BJ (cell line): ENCODE measurements around the gene ENHO. TPM values are rescaled to one million over a fixed set of nuclear protein-coding genes. Genes with fewer than 3 reads are reported as not detected.
A peak's percentile ranks its signal among the peaks of the same experiment; 100 is the strongest.

ENCODE experiments used
- CTCF ChIA-PET: fragments of 350-600 bp; formaldehyde crosslinking; extraction: SDS; loops from one replicate; lab custom pipeline; 2021; ENCODE audit warnings: antibody characterized with exemption, inconsistent platforms; lab: Yijun Ruan, JAX
- POLR2A ChIA-PET: fragments of 300-600 bp; sonication (Branson Sonifier 250); formaldehyde crosslinking; extraction: SDS; loops from one replicate; lab custom pipeline; 2021; ENCODE audit warnings: antibody characterized with exemption; lab: Charles Lee
- DNase-seq: peaks from one replicate; pipeline ENCODE4 v3.0.0-alpha.2; 2011; ENCODE audit warnings: low read depth
- H3K27me3 ChIP-seq: 2 replicates; pipeline ENCODE4 v1.6.0; 2011; ENCODE audit warnings: low read length; ENCODE audit not compliant: control insufficient read depth, insufficient read depth
- H3K36me3 ChIP-seq: 2 replicates; pipeline ENCODE4 v1.5.1; 2011; ENCODE audit warnings: low read length; ENCODE audit not compliant: control insufficient read depth, insufficient read depth
- H3K4me3 ChIP-seq: 2 replicates; pipeline ENCODE4 v1.5.1; 2011; ENCODE audit warnings: low read depth, mild to moderate bottlenecking, control low read depth, low read length
- CTCF ChIP-seq: IDR thresholded peaks from 2 replicates; pipeline ENCODE4 v1.5.1; 2011; ENCODE audit warnings: low read depth, mild to moderate bottlenecking, control low read depth, inconsistent platforms, low read length, moderate library complexity; ENCODE audit not compliant: insufficient read depth
- polyA plus RNA-seq: library from polyadenylated mRNA; depleted of rRNA; stranded (reverse); fragments of >200 nt; gene quantifications from 2 replicates; pipeline ENCODE4 v1.2.3, GENCODE V29; 2011

ENHO gene
- polyA plus RNA-seq, 1 experiment: 0.11 TPM

- DNase-seq: no peak
- no peak for TF ChIP-seq CTCF
- H3K4me3 ChIP-seq: no peak overlapping the region
- POLR2A ChIA-PET: no interaction called here
- CTCF ChIA-PET: interaction anchor here (1.0 kb wide), 1 partner anchor 21 kb away, joined by 4 read pairs; no protein-coding TSS in a partner anchor
- H3K27me3 ChIP-seq: peaks cover 8% of the 10 kb centered on the region
- no peaks in the 10 kb centered on the region for H3K36me3 ChIP-seq
Observed at GRCh38 chr9:34526026-34526425, 3.2 kb upstream of the ENHO start.

- no peak overlapping the region for H3K4me3 ChIP-seq
- H3K36me3 ChIP-seq: no peaks in the 10 kb centered on the region
- CTCF ChIA-PET: interaction anchor here (0.8 to 1.5 kb wide), 5 partner anchors 18 to 121 kb away, joined by 3 to 5 read pairs (median 3); no protein-coding TSS in a partner anchor
- H3K27me3 ChIP-seq: peaks cover 10% of the 10 kb centered on the region
- POLR2A ChIA-PET: no interaction called here
- DNase-seq: no peak
- TF ChIP-seq CTCF: no peak
Observed at GRCh38 chr9:34524349-34524748, 1.6 kb upstream of the ENHO start.

GRCh38 chr9:34522091-34522887 is 501 bp downstream of the ENHO start:
- H3K27me3 ChIP-seq: peaks cover 10% of the 10 kb centered on the region
- TF ChIP-seq CTCF: no peak
- no peaks in the 10 kb centered on the region for H3K36me3 ChIP-seq
- POLR2A ChIA-PET: no interaction called here
- CTCF ChIA-PET: interaction anchor here (1.0 kb wide), 1 partner anchor 69 kb away, joined by 3 read pairs; no protein-coding TSS in a partner anchor
- peak overlapping the region; percentile 29; the same call in 1 of the 2 replicates for H3K4me3 ChIP-seq
- DNase-seq: no peak

- Histone ChIP-seq H3K4me3 (no peak overlapping the region), H3K36me3 (no peaks in the 10 kb centered on the region), H3K27me3 (peaks cover 10% of the 10 kb centered on the region)
- CTCF ChIA-PET: interaction anchor here (1.0 to 1.4 kb wide), 2 partner anchors 22 to 28 kb away, joined by 3 to 5 read pairs; no protein-coding TSS in a partner anchor
- POLR2A ChIA-PET: no interaction called here
- DNase-seq: no peak
- TF ChIP-seq CTCF: no peak
Observed at GRCh38 chr9:34521406-34522045, 1.3 kb downstream of the ENHO start.
